Measurements from ENCODE around the gene WIPF3. TPM values are rescaled to one million over a fixed set of nuclear protein-coding genes. Genes with fewer than 3 reads are reported as not detected.

Gene WIPF3
- total and polyA plus RNA-seq, 8 donors: 1.2 to 11.2 (median 4.0) TPM; not detected in 1

GRCh38 chr7:29918850-29919249 is 112.5 kb downstream of the WIPF3 start:
- 63 to 84% (median 74%) methylated on average over 4 of the region's 4 CpGs for WGBS, 5 donors
- Histone ChIP-seq H3K9me3 (no peaks in the 10 kb centered on the region), H3K36me3 (peaks cover 9 to 38% (median 25%) of the 10 kb centered on the region in 4 donors), H3K4me3 (no peak overlapping the region), H3K27me3 (no peaks in the 10 kb centered on the region), H3K4me1 (peaks cover 0 to 18% (median 6%) of the 10 kb centered on the region in 4 donors), H3K27ac (no peak overlapping the region)
- TF ChIP-seq CTCF (IDR thresholded peaks at IDR 0.05) (no peak), POLR2A (IDR thresholded peaks at IDR 0.05) (no peak), EP300 (IDR thresholded peaks at IDR 0.05) (no peak), POLR2AphosphoS5 (IDR thresholded peaks at IDR 0.05) (no peak)
- intact Hi-C loops (cut with DNase I; ENCODE audit: low total_unique reads): no loop called here
- no peak for DNase-seq

GRCh38 chr7:29919790-29920189 is 113.5 kb downstream of the WIPF3 start:
- Histone ChIP-seq H3K36me3 (peaks cover 9 to 41% (median 30%) of the 10 kb centered on the region in 4 donors), H3K4me1 (peaks cover 0 to 18% (median 6%) of the 10 kb centered on the region in 4 donors), H3K27me3 (no peaks in the 10 kb centered on the region), H3K4me3 (no peak overlapping the region), H3K9me3 (no peaks in the 10 kb centered on the region), H3K27ac (no peak overlapping the region)
- TF ChIP-seq POLR2A (IDR thresholded peaks at IDR 0.05) (no peak), POLR2AphosphoS5 (IDR thresholded peaks at IDR 0.05) (no peak), EP300 (IDR thresholded peaks at IDR 0.05) (no peak), CTCF (IDR thresholded peaks at IDR 0.05) (no peak)
- intact Hi-C loops (cut with DNase I; ENCODE audit: low total_unique reads): no loop called here
- no peak for DNase-seq
- 80 to 94% (median 85%) methylated on average over 5 of the region's 5 CpGs for WGBS, 5 donors

- TF ChIP-seq POLR2A (IDR thresholded peaks at IDR 0.05) (no peak), POLR2AphosphoS5 (IDR thresholded peaks at IDR 0.05) (no peak), EP300 (IDR thresholded peaks at IDR 0.05) (no peak), CTCF (IDR thresholded peaks at IDR 0.05) (no peak)
- 72 to 88% (median 82%) methylated on average over 5 of the region's 5 CpGs for whole genome bisulfite sequencing, 5 donors
- Histone ChIP-seq H3K27ac (no peak overlapping the region), H3K4me1 (peaks cover 0 to 14% (median 4%) of the 10 kb centered on the region in 4 donors), H3K9me3 (no peaks in the 10 kb centered on the region), H3K27me3 (no peaks in the 10 kb centered on the region), H3K36me3 (peaks cover 9 to 42% (median 35%) of the 10 kb centered on the region in 4 donors), H3K4me3 (no peak overlapping the region)
- intact Hi-C loops (cut with DNase I; ENCODE audit: low total_unique reads): no loop called here
- DNase-seq: no peak
Measured at GRCh38 chr7:29920491-29920890, 114.2 kb downstream of the WIPF3 start.

- no peak overlapping the region for H3K4me3 ChIP-seq
- H3K36me3 ChIP-seq: peaks cover 9 to 47% (median 43%) of the 10 kb centered on the region in 4 donors
- 43 to 56% (median 47%) methylated on average over 4 of the region's 4 CpGs for WGBS, 5 donors
- no peak overlapping the region for H3K27ac ChIP-seq
- H3K4me1 ChIP-seq: peaks cover 0 to 4% (median 0%) of the 10 kb centered on the region in 4 donors
- intact Hi-C loops (cut with DNase I; ENCODE audit: low total_unique reads): no loop called here
- DNase-seq: peak; percentile 38 to 81
- no peaks in the 10 kb centered on the region for H3K27me3 ChIP-seq
- H3K9me3 ChIP-seq: no peaks in the 10 kb centered on the region
- TF ChIP-seq POLR2AphosphoS5 (IDR thresholded peaks at IDR 0.05) (peak in 1 of 3 donors; percentile 65), EP300 (IDR thresholded peaks at IDR 0.05) (no peak), CTCF (IDR thresholded peaks at IDR 0.05) (peak in 5 of 7 experiments; percentile 77 to 86 (median 80)), POLR2A (IDR thresholded peaks at IDR 0.05) (no peak)
Measured at GRCh38 chr7:29921404-29922010, 115.2 kb downstream of the WIPF3 start.

Data from stomach (tissue), 9 donors.